ENCODE data around the gene AACS. TPM values are rescaled to one million over a fixed set of nuclear protein-coding genes. Genes with fewer than 3 reads are reported as not detected.

AACS gene
- total RNA-seq, 2 experiments from 2014 or later, result 16.0 to 17.0 TPM

DNA sequence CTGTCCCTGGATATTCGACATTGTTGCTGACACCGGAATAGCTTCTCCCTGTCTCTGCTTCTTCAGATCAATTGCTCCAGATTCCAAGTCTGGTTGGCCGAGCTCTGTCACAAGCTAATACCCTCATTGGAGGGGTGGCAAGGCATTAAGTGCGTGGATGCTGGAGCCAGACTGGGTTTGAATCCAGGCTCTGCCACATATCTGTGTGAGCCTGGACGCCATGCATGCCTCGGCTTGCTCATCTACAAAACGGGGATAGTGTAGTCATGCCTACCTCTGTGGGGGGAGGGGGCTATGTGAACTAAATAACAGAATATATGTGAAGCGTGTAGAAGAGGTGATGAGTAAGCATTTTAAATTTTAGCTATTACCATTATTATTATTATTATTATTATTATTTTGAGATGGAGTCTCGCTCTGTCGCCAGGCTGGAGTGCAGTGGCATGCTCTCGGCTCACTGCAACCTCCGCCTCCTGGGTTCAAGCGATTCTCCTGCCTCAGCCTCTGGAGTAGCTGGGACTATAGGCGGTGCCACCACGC lies 97.3 kb downstream of the AACS start:
- Mint-ChIP-seq H3K9me3 (no peaks in the 10 kb centered on the region), H3K4me3 (no peak overlapping the region), H3K27ac (no peak overlapping the region), H3K36me3 (no peaks in the 10 kb centered on the region), H3K4me1 (no peaks in the 10 kb centered on the region), H3K27me3 (peaks cover 2% of the 10 kb centered on the region)
- no peak for DNase-seq

DNA sequence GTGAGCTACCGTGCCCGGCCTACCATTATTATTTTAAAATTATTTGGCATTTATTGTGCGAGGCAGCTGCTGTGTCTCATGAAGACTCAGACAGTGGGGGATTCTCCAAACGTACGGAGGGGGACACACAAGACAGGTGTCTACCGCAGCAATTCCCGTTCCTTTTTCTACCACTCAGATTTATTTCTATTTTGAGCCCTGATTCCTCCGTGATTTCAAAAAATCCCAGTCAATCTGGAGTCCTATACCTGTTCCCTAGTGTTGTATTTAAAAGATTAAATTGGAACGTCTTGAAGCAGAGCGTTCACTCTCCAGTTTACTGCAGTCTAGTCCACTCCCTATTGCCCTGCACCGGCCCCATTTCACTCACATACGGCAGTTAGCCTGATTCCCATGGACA lies 97.9 kb downstream of the AACS start:
- H3K36me3 Mint-ChIP-seq, result no peaks in the 10 kb centered on the region
- no peak for DNase-seq
- no peaks in the 10 kb centered on the region for H3K9me3 Mint-ChIP-seq
- H3K27me3 Mint-ChIP-seq, result peaks cover 7% of the 10 kb centered on the region
- no peaks in the 10 kb centered on the region for H3K4me1 Mint-ChIP-seq
- H3K27ac Mint-ChIP-seq, result no peak overlapping the region
- no peak overlapping the region for H3K4me3 Mint-ChIP-seq

DNA sequence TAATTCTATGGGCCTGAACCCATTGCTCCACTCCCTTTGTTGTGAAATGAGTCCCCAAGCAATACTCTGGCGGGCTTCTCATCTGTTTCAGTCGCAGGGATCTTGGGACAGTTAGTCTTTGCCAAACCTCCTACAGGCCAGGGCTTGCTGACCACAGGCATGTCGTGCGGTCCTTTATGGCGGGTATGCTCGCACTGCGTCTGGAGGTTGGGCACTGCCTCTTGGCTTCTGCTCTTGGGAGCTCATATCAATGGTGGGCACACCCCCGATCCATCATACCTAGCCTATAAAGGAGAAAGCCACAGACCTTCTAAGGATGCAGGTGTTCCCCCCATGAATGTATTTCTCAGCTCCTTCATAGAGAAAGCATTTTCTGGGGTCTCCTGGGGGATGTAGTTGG lies 99.3 kb downstream of the AACS start:
- no peak for DNase-seq
- no peaks in the 10 kb centered on the region for H3K9me3 Mint-ChIP-seq
- H3K4me1 Mint-ChIP-seq, result no peaks in the 10 kb centered on the region
- H3K27me3 Mint-ChIP-seq, result peaks cover 7% of the 10 kb centered on the region
- no peak overlapping the region for H3K4me3 Mint-ChIP-seq
- H3K27ac Mint-ChIP-seq, result no peak overlapping the region
- H3K36me3 Mint-ChIP-seq, result no peaks in the 10 kb centered on the region

DNA sequence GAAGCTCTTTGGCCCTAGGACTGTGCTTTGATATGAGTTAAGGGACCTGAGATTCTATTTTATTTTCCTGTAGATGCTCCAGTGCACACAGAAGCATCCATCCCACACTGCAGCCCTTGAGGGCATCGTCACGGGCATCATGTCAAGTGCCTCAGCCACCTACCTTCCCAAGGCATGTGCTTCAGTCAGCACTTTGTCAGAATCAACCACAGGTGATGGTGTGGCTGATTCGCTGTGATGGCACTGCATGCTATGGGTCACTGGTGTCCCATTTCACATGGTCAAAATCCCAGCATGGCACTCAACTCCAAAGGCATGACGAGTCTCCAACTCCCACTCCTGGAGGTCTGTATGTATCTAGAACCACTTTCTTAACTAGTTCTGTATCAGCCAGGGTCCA lies 100.8 kb downstream of the AACS start:
- Mint-ChIP-seq H3K36me3 (no peaks in the 10 kb centered on the region), H3K9me3 (no peaks in the 10 kb centered on the region)

DNA sequence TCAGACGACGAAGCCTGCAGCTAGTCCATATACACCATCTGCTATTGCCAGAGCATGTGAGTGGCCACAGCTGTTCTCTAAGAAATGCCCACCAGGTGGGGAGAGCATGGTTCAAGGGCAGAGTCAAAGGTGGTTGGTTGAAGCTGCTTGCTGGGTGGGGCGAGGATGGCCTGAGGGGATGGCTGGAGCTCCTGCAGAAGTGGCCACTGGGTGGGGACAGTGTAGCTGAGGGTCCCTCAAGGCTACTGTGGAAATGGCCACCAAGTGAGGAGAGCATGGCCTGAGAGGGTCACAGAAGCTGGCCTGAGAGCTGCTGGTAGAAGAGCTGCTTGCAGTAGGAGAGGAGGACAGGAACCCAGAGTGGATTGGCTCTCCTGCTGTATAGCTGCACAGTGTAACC lies 102.4 kb downstream of the AACS start:
- no peak overlapping the region for H3K27ac Mint-ChIP-seq
- no peak overlapping the region for H3K4me3 Mint-ChIP-seq
- no peaks in the 10 kb centered on the region for H3K36me3 Mint-ChIP-seq
- peaks cover 10% of the 10 kb centered on the region for H3K27me3 Mint-ChIP-seq
- DNase-seq, result no peak
- no peaks in the 10 kb centered on the region for H3K4me1 Mint-ChIP-seq
- H3K9me3 Mint-ChIP-seq, result no peaks in the 10 kb centered on the region

More for the DNA sequence above, 100.8 kb downstream of the AACS start:
- no peak overlapping the region for H3K4me3 Mint-ChIP-seq
- no peaks in the 10 kb centered on the region for H3K4me1 Mint-ChIP-seq
- H3K27ac Mint-ChIP-seq, result no peak overlapping the region
- peaks cover 10% of the 10 kb centered on the region for H3K27me3 Mint-ChIP-seq
- no peak for DNase-seq

DNA sequence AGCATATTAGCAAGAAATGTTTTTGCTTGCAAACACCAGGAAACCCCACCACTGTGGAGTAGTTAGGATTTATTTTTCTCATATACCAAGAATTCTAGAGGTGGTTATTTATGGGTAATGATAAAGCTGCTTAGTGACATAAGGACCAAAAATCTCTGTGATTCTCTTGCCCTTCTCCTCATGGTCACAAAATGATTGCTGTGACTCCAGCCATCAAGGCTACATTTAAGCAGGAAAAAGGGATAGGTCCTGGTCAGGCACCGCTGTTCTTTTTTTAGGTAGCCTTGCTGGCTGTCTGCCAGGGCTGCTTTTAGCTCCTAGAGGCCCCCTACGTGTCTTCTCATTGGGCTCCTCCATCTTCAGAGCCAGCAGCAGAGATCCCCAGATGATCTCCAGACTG lies 104.2 kb downstream of the AACS start:
- Mint-ChIP-seq H3K9me3 (no peaks in the 10 kb centered on the region), H3K4me3 (no peak overlapping the region), H3K27ac (no peak overlapping the region), H3K36me3 (no peaks in the 10 kb centered on the region), H3K27me3 (peaks cover 10% of the 10 kb centered on the region), H3K4me1 (no peaks in the 10 kb centered on the region)
- DNase-seq, result no peak

DNA sequence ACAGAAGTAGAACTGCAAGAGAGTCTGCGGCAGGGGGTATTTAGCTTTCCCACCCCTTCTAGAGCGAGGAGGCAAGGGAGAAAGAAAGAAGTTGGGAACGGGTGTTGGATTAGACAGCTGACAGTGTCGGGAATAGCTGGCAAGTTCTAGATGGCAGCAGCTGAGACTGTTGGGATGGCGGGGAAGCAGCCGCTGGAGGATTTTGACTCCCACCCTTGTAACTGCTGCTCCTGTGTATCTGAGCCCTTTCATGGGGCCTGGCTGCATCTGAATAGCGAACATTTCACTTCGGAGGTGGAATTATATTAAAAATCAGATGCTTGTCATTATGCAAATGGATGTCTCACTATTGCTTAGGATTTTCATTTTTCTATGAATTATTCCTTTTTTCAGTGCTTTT lies 104.6 kb downstream of the AACS start:
- DNase-seq, result no peak
- Mint-ChIP-seq H3K36me3 (no peaks in the 10 kb centered on the region), H3K27me3 (peaks cover 11% of the 10 kb centered on the region), H3K9me3 (no peaks in the 10 kb centered on the region), H3K27ac (no peak overlapping the region), H3K4me3 (no peak overlapping the region), H3K4me1 (no peaks in the 10 kb centered on the region)

DNA sequence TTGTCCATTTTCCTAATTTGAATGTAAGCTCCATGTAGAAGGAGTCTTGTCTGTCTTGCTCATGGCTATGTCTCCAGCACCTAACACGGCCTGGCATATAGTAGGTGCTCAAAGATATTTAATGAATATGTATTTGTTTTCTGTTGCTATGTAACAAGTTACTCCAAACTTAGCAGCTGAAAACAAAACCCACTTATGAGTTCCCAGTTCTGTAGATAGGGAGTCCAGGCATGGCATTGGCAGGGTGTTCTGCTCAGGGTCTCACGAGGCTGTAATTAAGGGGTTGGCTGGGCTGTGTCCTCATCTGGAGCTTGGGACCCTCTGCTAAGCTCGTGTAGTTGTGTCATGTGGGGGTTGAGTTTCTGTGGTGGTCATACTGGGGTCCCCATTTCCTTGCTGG lies 106.0 kb downstream of the AACS start:
- no peak overlapping the region for H3K27ac Mint-ChIP-seq
- H3K36me3 Mint-ChIP-seq, result no peaks in the 10 kb centered on the region
- no peak for DNase-seq
- H3K27me3 Mint-ChIP-seq, result peaks cover 23% of the 10 kb centered on the region
- no peaks in the 10 kb centered on the region for H3K4me1 Mint-ChIP-seq
- no peaks in the 10 kb centered on the region for H3K9me3 Mint-ChIP-seq
- H3K4me3 Mint-ChIP-seq, result no peak overlapping the region

DNA sequence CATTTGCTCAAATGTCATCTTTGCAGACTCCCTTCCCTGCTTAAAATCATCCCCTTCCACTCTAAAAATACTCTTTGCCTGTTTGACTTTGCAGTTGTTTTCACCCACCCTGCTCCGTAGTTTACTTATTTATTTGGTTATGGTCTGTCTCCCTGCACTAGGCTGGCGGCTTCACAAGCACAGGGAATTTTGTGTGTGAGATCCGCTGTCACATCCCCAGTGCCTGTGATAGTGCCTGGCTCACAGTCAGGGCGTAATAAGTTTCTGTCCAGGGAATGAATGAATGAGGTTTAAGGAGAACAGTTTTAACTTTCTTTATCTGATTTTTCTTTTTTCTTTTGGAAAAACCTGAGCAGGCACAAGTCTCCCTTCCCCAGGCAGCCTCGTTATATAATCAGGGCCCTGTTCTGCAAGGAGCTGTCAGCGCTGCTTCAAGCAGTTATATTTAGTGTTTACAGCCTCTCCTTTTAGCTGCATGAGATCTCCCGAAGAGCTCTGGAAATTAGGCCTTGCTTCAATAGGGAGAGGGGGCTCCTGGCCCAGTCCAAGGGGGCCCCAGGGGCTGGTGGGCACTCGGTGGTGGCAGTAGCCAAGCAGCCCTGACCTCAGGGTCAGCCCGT lies 107.1 kb downstream of the AACS start:
- H3K27ac Mint-ChIP-seq, result no peak overlapping the region
- H3K9me3 Mint-ChIP-seq, result no peaks in the 10 kb centered on the region
- no peak for DNase-seq
- no peaks in the 10 kb centered on the region for H3K4me1 Mint-ChIP-seq
- no peaks in the 10 kb centered on the region for H3K36me3 Mint-ChIP-seq
- H3K4me3 Mint-ChIP-seq, result no peak overlapping the region
- H3K27me3 Mint-ChIP-seq, result peaks cover 26% of the 10 kb centered on the region

DNA sequence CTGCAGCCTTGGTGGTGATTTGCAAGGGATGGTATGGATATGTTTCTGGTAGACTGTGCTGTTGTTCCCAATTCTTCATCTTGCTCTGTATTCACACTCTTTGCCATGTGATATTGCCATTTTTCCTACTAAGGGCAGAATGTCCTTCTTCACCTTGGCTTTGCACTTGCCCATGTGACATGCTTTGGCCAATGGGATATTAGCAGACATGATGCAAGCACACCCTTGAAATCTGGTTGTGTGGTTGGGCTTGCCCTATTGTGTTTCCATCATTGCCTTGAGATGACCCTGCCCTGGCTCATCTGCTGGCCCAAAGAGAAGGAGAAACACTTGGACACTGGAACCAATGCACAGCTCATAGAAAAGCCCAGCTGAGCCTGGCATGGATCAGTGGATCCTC lies 110.3 kb downstream of the AACS start:
- H3K9me3 Mint-ChIP-seq, result no peaks in the 10 kb centered on the region
- H3K36me3 Mint-ChIP-seq, result no peaks in the 10 kb centered on the region
- no peaks in the 10 kb centered on the region for H3K4me1 Mint-ChIP-seq
- DNase-seq, result no peak
- no peak overlapping the region for H3K27ac Mint-ChIP-seq
- no peak overlapping the region for H3K4me3 Mint-ChIP-seq
- H3K27me3 Mint-ChIP-seq, result peaks cover 26% of the 10 kb centered on the region

DNA sequence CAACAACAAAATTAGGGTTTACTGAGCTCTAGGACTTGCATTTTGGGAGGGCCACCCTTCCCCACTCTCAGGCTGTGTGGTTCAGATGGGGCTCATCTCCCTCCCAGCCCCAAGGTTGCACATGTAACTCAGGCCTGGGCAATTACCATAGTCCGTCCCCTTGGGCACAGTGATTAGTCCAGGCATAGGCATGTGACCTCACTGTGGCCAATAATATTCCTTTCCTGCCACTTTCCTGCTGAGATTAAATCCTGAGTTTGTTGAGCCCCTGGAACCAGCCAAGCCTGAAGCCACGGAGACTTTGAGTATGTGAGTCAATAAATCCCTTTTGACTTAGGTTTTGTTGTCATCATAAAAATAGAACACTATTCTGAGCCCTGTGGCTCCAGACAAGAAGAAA lies 113.0 kb downstream of the AACS start:
- Mint-ChIP-seq H3K4me1 (peaks cover under 1% of the 10 kb centered on the region), H3K4me3 (no peak overlapping the region), H3K9me3 (no peaks in the 10 kb centered on the region), H3K27me3 (peaks cover 46% of the 10 kb centered on the region), H3K36me3 (no peaks in the 10 kb centered on the region), H3K27ac (no peak overlapping the region)
- DNase-seq, result no peak

DNA sequence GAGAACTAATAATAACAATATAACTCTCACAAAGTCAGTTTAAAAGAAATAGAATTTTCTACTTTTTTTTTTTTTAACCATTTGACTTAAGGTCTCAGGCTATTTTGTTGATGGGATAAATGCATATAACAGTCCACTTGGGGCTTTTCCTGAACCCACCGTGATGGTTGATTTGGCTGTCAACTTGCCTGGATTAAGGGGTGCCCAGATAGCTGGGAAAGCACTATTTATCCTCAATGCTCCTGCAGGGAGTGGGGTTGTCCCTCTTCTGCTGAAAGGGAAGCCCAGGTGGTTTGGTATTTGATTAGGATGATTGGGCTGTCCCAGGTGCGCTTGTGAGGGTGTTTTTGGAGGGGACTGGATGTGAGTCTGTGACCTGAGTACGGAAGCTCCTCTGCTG lies 114.9 kb downstream of the AACS start:
- H3K27ac Mint-ChIP-seq, result no peak overlapping the region
- DNase-seq, result no peak
- peaks cover 61% of the 10 kb centered on the region for H3K27me3 Mint-ChIP-seq
- H3K9me3 Mint-ChIP-seq, result no peaks in the 10 kb centered on the region
- H3K36me3 Mint-ChIP-seq, result no peaks in the 10 kb centered on the region
- H3K4me3 Mint-ChIP-seq, result no peak overlapping the region
- peaks cover 3% of the 10 kb centered on the region for H3K4me1 Mint-ChIP-seq

DNA sequence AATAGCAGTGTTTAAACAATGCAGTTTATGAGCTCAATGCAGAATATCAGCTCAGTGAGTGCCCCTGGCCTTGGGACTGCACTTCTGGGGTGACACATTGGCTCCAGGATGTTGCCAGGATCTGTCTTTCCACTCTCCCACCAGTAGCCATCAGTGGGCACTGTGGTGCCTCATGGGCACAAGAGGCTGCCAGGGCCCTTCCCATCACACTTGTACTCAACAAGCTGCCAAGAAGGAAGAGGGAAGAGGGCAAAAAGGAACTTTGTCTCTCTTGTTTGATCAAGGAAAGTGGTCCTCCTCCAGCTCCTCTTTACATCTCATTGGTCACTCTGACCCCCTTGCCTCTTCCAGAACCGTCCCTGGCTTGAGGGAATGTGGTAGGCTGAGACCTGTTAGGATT lies 115.9 kb downstream of the AACS start:
- no peaks in the 10 kb centered on the region for H3K9me3 Mint-ChIP-seq
- H3K4me1 Mint-ChIP-seq, result peaks cover 3% of the 10 kb centered on the region
- no peak overlapping the region for H3K27ac Mint-ChIP-seq
- no peak for DNase-seq
- H3K4me3 Mint-ChIP-seq, result no peak overlapping the region
- peaks cover 63% of the 10 kb centered on the region for H3K27me3 Mint-ChIP-seq
- no peaks in the 10 kb centered on the region for H3K36me3 Mint-ChIP-seq

DNA sequence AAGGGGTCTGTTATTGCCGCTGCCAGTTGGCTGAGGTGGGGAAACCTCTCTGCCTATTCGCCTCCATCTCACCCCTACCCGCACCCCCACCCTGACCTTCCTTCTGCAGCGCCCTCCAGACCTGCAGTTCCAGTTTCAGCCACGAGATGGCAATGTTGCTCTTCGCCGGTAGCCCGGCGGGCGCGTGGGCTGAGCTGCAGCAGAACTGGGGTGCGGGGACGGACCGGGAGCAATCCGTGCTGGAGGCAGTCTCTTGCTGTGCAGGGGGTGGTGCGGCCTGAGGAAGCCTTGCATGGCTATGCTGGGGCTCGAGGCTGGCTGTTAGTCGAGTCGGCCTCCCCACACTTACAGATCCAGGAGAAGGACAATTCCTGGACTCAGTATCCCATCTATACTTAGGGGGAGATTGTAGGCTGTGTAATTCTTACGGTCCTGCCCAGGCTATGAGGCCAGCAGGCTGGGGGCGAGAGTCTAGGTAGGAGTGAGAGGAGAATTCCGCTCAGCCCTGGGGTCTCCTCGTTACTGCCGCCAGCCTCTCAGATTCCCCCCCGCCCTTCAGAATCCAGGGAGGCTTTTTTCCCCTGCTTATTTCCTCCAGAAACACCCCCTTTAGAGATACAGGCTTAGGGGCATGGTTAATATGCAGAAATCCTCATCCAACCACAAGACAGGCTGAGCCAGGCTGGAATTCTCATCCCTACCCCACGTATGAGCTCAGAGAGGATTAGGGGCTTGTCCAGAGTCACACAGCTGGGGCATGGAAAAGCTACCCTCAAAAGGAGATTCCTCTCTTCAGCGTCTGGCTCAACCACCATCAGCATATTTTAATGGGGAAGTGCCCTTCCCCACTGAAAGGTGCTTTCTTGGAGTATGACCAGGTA lies 118.2 kb downstream of the AACS start:
- H3K27ac Mint-ChIP-seq, result no peak overlapping the region
- DNase-seq, result peak; percentile 80
- no peak overlapping the region for H3K4me3 Mint-ChIP-seq
- H3K27me3 Mint-ChIP-seq, result peaks cover 67% of the 10 kb centered on the region
- H3K36me3 Mint-ChIP-seq, result no peaks in the 10 kb centered on the region
- H3K4me1 Mint-ChIP-seq, result peaks cover 3% of the 10 kb centered on the region
- H3K9me3 Mint-ChIP-seq, result no peaks in the 10 kb centered on the region

DNA sequence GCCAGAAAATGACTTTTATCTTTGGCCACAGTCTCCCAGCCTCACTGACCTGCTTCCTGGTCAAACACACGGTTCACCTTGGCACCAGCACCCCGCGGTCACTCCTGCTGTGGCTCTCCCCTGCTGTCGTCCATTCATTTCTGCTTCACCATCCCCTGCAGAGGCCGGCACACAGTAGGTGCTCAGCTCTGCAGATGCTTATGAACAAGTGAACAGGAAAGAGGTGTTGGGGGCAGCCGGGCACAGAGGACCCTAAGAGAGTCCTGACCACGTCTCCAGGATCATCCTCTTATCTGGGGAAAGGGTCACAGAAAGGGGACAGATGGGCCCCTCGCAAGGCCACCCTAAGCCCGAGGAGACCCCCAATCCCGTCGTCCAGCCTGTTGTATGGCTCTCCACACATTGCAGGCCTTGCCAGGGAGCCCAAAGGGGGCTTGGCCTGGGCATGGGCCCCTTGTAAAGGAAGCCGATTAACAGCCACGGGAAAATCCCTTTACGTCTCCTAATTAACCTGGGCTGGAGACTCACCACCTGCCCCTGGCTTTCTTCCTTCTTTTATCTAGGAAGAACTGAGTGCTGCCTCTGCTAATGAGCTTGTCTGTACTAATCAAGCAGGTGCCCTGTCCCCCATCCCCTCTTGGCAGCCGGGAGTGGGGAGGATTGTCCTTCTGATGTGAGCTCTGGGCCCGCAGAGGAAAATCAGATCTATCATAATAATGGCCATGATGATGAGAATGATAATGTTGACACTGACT lies 119.2 kb downstream of the AACS start:
- no peak for DNase-seq
- Mint-ChIP-seq H3K4me3 (no peak overlapping the region), H3K9me3 (no peaks in the 10 kb centered on the region), H3K4me1 (peaks cover 3% of the 10 kb centered on the region), H3K27ac (no peak overlapping the region), H3K36me3 (no peaks in the 10 kb centered on the region), H3K27me3 (peaks cover 71% of the 10 kb centered on the region)

All from activated naive CD8-positive, alpha-beta T cell treated with anti-CD3 and anti-CD28 coated beads for 36 hours (primary cell).